Left ventricle myocardium inferior (tissue), 1 donor: ENCODE data around the gene ESF1. TPM values are rescaled to one million over a fixed set of nuclear protein-coding genes. Genes with fewer than 3 reads are reported as not detected.

Source experiments
- DNase-seq: peaks from one replicate; pipeline ENCODE4 v3.0.0-alpha.2; 2020
- H3K27ac ChIP-seq: fragments of 200-600 bp; replicated peaks from 2 replicates; pipeline ENCODE4 v1.8.0; 2021
- H3K27me3 ChIP-seq: fragments of 200-600 bp; 2 replicates; pipeline ENCODE4 v1.8.0; 2021; ENCODE audit warnings: low read depth
- H3K36me3 ChIP-seq: fragments of 200-600 bp; 2 replicates; pipeline ENCODE4 v1.8.0; 2021
- H3K4me1 ChIP-seq: fragments of 200-600 bp; 2 replicates; pipeline ENCODE4 v1.8.0; 2021
- H3K4me3 ChIP-seq: fragments of 200-600 bp; 2 replicates; pipeline ENCODE4 v1.8.0; 2021; ENCODE audit warnings: mild to moderate bottlenecking, moderate library complexity
- H3K9me3 ChIP-seq: fragments of 200-600 bp; replicated peaks from 2 replicates; pipeline ENCODE4 v1.8.0; 2021
- intact Hi-C: fragments of 100-400 bp; cut with micrococcal nuclease; formaldehyde crosslinking; loops from one replicate; pipeline ENCODE4 v1.11.0; 2022
- total RNA-seq: library from RNA; stranded (reverse); fragmentation: NEBNext Ultra II Directional; extraction: Animal tissue kit (Norgen Biotek cat#: 25700); gene quantifications from one replicate; pipeline ENCODE4 v1.2.1, GENCODE V29; 2021
- TF ChIP-seq, protein P1 (sequence below): fragments of 200-600 bp; IDR thresholded peaks from 2 replicates; pipeline ENCODE4 v1.8.0; 2021; ENCODE audit warnings: antibody characterized with exemption, mild to moderate bottlenecking, borderline replicate concordance
- donor health status: DM: no; HTN: yes; CAD: no; lungs with severe emphysema.

Gene ESF1
- total RNA-seq, 1 donor from 2014 or later, result 15.5 TPM

DNA sequence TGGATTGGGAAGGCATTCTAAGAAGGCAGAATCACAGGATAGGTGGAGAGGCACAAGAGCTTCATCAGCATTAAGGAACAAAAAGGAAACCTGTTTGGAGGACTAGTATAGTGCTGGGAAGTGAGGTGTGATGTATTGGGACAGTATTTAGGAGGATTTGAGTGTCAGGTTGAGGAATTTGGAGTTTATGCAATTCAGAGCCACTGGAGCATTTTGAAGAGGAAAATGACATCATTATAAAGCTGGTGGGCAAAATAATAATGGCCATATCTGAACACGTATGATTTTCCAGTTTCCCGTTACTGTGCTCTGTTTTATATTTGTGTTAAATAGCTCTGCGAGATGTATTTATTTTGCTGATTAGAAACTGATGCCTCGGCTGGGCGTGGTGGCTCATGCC lies 14.3 kb upstream of the ESF1 start:
- Histone ChIP-seq H3K4me3 (no peak overlapping the region), H3K27me3 (no peaks in the 10 kb centered on the region), H3K4me1 (peaks cover 32% of the 10 kb centered on the region), H3K27ac (no peak overlapping the region), H3K36me3 (peaks cover 89% of the 10 kb centered on the region), H3K9me3 (no peaks in the 10 kb centered on the region)
- no peak for DNase-seq
- intact Hi-C loops, result no loop called here
- TF ChIP-seq, protein P1, sequence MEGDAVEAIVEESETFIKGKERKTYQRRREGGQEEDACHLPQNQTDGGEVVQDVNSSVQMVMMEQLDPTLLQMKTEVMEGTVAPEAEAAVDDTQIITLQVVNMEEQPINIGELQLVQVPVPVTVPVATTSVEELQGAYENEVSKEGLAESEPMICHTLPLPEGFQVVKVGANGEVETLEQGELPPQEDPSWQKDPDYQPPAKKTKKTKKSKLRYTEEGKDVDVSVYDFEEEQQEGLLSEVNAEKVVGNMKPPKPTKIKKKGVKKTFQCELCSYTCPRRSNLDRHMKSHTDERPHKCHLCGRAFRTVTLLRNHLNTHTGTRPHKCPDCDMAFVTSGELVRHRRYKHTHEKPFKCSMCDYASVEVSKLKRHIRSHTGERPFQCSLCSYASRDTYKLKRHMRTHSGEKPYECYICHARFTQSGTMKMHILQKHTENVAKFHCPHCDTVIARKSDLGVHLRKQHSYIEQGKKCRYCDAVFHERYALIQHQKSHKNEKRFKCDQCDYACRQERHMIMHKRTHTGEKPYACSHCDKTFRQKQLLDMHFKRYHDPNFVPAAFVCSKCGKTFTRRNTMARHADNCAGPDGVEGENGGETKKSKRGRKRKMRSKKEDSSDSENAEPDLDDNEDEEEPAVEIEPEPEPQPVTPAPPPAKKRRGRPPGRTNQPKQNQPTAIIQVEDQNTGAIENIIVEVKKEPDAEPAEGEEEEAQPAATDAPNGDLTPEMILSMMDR, result no peak

DNA sequence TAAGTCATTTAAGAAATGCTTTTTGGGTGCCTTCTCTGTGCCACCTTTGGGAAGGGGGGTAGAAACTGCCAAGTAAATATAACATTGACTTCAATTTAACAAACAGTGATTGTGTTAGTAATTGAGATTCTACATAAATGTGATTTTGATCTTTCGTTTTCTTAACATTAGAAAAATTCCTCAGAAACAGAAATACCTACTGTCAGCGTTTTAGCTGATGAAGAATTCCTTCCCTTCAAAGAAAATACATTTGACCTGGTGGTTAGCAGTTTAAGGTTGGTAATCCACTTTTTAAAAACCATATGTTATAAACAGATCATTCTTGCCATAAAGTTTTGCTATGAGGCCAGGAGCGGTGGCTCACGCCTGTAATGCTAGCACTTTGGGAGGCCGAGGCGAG lies 9.9 kb upstream of the ESF1 start:
- peaks cover 48% of the 10 kb centered on the region for H3K4me1 ChIP-seq
- intact Hi-C loops, result no loop called here
- no peak overlapping the region for H3K4me3 ChIP-seq
- peaks cover 93% of the 10 kb centered on the region for H3K36me3 ChIP-seq
- H3K9me3 ChIP-seq, result no peaks in the 10 kb centered on the region
- H3K27ac ChIP-seq, result no peak overlapping the region
- TF ChIP-seq, protein P1, result no peak
- H3K27me3 ChIP-seq, result no peaks in the 10 kb centered on the region
- no peak for DNase-seq

GRCh38 chr20:13793001-13793400 lies 8.3 kb upstream of the ESF1 start:
- H3K27ac ChIP-seq, result peak overlapping the region; percentile 66
- H3K27me3 ChIP-seq, result no peaks in the 10 kb centered on the region
- H3K36me3 ChIP-seq, result peaks cover 94% of the 10 kb centered on the region
- TF ChIP-seq, protein P1, result no peak
- peaks cover 44% of the 10 kb centered on the region for H3K4me1 ChIP-seq
- no peaks in the 10 kb centered on the region for H3K9me3 ChIP-seq
- H3K4me3 ChIP-seq, result no peak overlapping the region
- intact Hi-C loops, result no loop called here
- DNase-seq, result no peak

- Histone ChIP-seq H3K9me3 (no peaks in the 10 kb centered on the region), H3K4me1 (peaks cover 56% of the 10 kb centered on the region), H3K27ac (peak overlapping the region; percentile 66), H3K27me3 (no peaks in the 10 kb centered on the region), H3K36me3 (peaks cover 92% of the 10 kb centered on the region), H3K4me3 (no peak overlapping the region)
- DNase-seq, result no peak
- TF ChIP-seq, protein P1, result no peak
- intact Hi-C loops, result no loop called here
Observed at GRCh38 chr20:13791540-13792459, 7.1 kb upstream of the ESF1 start.

- H3K9me3 ChIP-seq, result no peaks in the 10 kb centered on the region
- intact Hi-C loops, result no loop called here
- peaks cover 81% of the 10 kb centered on the region for H3K36me3 ChIP-seq
- H3K27ac ChIP-seq, result peak overlapping the region; percentile 66
- DNase-seq, result no peak
- TF ChIP-seq, protein P1, result no peak
- H3K4me3 ChIP-seq, result no peak overlapping the region
- H3K4me1 ChIP-seq, result peaks cover 67% of the 10 kb centered on the region
- H3K27me3 ChIP-seq, result no peaks in the 10 kb centered on the region
Observed at GRCh38 chr20:13790708-13791107, 6.0 kb upstream of the ESF1 start.
